Stimulated activated CD4-positive, alpha-beta T cell treated with anti-CD3 and anti-CD28 coated beads, Interleukin-1b, Interleukin-23, amount 100 ng/mL, for 1 hour (primary cell): ENCODE measurements around the gene ATP2A3.

Experiments used
- DNase-seq, 2 donors: peaks; one replicate each; pipeline ENCODE4 v3.0.0-alpha.2; 2020; ENCODE audit warnings: low read depth in 2 of 2

ATP2A3 gene

DNA sequence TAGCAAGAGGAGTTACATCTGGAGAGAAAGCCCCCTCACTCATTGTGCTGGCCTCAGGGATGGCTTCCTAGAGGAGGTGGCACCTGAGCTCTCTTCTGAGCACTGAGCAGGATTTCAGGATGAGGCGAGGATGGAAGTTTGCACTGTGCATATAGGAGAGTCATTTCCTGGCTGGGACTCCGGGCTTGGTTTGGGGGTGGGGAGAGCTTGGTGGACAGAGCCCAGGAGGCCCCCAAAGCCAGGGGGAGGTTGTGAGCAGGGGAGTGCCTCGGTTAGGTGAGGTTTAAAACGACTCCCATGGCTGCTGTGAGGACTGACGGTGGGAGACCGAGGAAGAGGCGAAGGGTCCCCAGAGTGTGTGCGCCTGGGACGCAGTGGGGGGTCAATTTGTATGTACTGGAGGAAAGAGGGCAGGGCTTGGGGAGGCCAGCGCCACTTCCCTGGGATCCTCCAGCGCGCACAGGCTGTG, 72.6 kb downstream of the ATP2A3 start:
- no peak for DNase-seq

DNA sequence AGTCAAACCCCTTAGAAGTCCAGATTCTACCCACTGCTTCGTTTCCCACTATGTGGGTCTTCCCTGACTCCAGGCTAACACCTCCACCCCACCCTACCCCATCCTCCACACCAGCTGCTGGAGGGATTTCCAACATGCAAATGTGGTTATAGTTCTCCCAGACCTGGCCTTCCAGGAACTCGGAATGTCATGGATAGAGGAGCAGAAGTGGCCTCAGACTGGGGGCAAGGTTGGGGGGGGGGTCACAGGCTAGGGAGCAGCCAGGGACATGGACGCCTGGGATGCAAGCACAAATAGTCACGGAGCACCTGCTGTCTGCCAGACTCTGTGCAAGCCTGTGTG, 73.4 kb downstream of the ATP2A3 start:
- DNase-seq = no peak

DNA sequence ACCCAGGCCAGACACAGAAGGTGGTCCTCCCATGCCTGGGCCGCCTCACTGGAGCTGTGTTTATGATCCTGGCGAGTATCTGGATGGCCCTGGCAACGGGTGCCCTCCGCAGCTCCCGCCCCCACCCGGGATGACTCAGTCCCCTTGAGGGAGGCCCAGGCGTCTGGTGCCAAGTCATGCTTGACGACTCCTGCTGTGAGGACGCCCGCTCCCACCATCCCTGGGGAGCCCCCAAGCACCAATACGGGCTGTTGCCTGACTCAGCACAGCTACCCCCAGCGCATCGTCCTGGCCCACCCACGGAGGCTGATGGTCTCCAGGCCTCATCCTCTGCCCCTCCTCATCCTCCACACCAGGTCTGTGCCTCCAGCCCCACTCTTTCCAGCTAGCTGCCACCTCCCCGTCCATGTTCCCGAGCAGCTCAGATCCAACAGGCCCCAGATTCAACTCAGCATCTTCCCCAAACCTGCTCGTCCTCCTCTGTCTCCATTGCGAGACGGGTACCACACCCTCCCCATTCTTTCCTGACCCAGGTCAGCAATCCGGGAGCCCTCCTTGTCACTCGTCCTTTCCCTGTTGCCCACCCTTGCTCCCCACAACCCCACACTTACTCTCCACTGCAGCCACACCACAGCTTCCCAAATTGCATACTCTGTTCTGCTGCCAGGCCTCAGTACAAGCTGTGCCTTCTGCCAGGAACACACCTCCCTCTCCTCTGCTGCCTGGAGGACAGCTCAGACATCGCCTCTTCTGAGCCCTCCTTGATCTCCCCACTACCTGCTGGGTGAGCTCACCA, 74.0 kb downstream of the ATP2A3 start:
- no peak for DNase-seq

DNA sequence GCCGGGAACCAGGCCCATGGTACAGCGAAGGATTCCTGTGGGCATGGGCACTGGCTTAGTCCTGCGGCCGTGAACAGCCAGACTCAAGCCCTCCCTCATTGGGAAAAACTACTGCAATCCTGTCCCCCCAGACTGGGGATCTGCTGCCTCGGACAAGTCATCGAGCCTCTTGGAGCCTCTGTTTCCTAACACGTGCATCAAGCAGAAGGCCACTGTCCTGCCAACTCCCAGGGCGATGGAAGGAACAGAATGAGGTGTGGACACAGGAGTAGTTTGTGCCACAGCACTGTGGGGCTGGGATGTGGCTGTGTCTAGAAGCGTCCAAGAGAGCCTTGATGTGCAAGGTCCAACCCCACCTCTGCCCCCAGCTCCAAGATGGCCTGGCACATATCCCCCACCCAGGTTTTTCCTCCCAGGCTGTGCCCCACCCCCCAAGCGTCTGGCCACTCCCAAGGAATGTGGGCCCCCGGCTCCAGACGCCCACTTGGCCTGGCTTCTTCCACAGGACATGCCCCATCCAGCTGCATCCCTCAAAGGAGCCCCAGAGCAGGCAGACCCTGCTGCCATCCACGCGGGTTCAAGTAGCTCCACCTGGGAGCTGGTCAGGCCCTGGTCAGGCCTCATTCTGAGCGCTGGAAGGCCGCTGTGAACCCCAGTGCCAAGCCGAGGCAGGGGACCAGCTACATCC, 74.8 kb downstream of the ATP2A3 start:
- DNase-seq = no peak

DNA sequence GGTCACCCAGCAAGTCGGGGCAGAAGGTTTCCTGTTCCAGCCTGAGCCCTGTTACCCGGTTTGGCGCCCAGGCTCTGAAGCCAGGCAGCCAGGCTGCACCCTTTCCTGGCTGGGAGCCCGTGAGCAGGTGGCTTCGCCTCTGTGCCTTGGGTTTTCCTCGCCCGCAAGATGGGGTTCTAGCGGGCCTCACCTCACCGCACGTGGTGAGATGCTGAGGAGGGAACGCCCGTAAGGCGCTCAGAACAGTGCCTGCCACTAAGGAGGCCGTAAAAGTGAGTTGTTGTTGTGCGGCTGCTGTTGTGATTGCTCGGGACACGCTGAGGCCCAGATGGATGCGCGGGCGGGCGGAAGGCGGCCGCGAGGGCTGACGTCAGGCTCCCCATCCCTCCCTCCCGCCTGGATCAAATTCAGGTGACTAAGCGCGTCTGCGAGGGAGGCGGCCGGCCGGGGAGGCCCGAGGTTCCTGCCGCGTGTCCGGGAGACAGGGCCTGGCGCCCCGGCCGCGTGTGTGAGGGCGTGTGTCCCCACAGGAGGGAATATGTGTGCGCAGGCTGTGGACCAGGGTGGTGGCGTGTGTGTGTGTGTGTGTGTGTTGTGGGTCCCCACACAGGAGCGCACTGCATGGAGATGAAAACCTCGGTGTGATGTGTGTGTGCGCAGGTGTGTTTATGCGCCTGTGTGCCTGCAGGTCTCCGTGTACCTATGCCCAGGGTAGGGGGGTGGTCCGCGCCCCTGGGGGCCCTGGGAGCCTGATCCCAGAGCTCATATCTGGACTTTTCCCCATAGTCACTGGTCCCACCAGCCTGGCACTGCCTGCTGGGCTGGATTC, 75.7 kb downstream of the ATP2A3 start:
- no peak for DNase-seq

DNA sequence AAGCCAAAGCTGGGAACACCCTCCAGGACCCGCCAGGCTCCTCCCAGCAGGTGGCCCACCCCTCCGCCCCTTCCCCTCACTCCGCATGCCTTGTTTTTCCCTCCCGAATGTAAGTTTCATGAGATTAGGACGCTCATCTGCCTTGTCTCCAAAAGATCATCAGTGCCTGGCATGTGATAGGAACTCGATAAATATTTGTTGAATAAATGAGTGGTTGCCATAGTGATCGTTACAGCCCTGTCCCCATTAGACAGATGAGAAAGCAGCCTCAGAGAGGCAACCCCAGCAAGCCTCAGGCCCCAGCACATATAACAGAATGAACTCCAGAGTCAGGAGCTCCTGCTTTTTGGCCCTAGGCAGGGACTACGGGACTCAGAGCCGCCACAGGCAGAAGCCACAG, 76.4 kb downstream of the ATP2A3 start:
- DNase-seq = no peak

DNA sequence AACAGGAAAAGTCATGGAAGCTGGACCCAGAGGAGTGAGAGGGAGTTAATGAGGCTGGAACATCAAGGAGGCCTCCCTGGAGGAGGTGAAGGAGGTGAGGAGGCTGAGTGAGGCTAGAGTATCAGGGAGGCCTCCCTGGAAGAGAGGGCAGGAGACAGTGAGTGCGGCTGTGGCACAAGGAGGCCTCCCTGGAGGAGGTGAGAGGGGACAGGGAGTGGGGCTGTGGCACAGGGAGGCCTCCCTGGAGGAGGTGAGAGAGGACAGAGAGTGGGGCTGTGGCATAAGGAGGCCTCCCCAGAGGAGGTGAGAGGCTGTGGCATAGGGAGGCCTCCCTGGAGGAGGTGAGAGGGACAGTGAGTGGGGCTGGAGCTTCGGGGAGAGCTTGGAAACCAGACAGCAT, 76.8 kb downstream of the ATP2A3 start:
- DNase-seq = no peak

DNA sequence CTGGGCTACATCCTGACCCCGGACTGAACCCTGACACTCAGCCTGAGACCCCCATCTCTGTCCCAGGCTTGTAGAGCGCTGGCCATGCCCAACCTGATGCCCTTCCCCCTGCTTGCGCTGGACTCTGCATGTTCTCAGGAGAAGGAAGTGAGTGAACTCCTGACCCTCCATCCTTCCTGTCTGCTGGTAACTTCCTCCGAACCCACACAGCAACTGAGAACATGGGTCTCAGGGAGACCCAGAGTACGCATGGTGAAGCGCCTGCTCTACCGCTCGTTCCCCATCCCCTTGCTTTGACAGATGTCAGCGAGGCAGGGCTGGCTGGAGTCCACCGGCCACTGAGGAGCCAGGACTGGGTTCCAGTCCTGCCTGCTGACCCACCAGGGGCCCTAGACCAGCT, 77.5 kb downstream of the ATP2A3 start:
- DNase-seq = no peak

DNA sequence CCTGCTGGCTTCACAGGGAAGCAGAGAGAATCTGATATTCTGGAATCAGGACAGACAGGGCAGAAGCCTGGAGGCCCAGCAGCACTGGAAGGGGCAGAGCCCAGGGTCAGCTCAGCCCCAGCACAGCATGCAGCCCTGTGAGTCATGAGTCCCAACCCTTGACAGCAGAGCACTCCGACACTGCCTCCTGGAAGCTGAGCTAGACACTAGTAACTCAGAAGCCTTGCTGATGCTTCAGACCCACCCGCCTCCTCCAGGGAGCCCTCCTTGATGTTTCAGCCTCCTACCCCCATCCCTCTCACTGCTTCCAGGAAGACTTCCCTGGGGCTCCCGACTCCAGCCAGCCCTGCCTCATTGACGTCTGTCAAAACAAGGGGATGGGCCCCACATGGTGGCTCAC, 78.3 kb downstream of the ATP2A3 start:
- no peak for DNase-seq

DNA sequence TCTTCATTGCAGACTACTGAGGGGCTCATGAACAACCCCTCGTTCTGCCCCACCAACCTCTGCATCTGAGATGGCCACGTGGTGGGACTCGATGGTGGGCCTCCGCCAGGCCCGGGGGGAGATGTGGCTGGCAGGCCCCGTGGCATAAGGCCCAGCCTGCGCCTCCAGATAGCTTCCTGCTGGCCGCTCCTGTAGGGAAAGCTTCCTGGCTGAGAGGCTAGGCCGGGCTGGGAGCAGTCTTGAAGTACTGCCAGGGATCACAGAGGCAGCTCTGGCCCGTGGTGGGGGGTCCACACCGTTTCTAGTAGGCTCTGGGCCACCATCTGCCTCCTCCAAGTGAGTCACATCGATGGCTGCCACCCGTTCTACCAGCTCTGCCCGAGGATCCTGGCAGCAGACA, 79.0 kb downstream of the ATP2A3 start:
- DNase-seq = no peak

DNA sequence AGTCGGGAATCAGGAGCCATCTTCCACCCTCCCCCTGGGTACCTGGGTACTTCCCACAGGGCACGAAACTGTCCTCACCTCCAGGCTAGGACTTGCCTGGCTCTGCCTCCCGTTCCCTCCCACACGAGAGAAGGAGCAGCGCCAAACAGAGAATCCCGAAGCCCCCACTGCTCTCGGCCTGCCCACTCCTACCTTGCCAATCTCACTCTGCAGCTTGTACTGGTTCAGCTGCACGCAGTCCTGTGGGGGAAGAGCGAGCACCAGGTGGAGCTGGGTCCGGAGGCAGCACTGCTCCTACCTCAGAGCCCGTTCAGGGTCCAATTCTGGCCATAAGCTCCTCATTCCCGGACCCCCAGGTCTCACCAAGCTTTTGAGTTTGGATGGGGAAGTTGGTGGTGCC, 80.0 kb downstream of the ATP2A3 start:
- no peak for DNase-seq

DNA sequence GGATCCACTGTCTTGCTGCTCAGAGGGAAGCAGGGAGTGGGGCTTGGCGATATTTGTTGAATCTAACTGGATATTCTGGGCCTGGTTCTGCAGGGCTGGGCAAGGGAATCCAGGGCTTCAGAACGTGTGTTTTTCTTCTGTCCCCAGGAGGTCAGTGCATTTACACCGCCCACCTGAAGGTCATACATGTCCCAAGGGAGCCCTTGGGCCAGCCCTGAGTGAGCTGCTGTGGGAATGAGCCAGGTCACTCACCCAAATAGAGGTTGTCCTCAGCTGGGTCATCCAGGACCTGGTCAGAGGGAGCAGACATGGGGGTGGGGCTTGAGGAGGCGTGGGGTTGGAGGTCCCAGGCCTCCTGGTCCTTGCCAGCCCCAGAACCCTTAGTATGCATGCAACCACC, 82.0 kb downstream of the ATP2A3 start:
- DNase-seq = no peak

DNA sequence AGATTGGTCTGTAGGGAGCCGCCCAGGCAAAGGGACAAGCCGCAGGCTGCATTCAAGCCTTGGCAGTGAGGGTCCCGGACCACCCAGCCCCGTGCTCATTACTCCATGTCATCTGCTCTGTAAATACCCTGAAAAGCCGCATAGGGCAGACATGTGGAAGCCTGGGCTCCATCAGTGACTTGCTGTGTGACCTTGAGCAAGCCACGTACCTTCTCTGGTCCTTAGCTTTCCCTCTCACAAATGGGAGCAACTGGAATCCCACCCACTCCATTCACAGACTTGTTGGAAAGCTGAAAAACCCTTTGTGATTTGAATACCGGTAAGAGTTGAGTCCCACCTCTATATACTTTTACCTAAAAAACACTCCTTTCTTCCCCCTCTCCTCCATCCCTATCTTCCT, 83.3 kb downstream of the ATP2A3 start:
- DNase-seq = no peak

DNA sequence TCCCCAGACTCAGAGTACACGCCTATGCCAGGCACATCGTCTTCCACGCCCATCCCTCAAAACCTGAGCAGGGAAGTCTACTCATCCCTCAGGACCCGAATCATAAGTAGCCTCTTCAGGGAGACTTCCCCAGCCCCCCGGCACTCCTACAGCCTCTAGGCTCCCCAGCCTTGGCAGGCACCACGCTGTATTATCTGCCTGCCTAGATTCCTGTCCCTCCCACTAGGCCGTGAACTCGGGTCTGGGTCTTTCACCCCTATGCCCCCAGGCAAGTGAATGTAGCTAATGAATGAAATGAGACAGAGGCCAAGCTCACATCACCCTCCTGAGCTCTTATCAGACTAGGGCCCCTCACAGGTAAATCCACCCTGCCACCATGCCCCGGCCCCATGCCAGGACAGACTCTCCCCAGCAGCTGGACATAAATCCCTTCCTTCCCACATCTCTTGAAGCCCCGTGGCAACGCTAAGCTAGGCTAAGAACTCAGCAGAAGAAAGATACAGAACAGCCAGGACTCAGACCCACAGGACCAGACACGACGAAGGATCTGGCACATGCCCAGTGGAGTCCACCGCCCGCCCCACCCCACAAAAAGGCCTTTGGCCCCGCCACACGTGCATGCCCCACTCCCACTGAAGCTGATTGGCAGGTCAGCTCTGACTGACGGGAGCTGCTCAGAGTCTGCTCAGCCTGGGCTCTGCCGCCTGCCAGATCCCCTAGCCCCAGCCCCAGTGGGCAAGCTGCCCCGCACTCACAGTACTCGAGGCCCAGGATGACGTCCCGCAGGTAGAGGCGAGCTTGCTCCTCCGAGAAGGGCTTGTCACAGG, 84.4 kb downstream of the ATP2A3 start:
- DNase-seq = no peak

DNA sequence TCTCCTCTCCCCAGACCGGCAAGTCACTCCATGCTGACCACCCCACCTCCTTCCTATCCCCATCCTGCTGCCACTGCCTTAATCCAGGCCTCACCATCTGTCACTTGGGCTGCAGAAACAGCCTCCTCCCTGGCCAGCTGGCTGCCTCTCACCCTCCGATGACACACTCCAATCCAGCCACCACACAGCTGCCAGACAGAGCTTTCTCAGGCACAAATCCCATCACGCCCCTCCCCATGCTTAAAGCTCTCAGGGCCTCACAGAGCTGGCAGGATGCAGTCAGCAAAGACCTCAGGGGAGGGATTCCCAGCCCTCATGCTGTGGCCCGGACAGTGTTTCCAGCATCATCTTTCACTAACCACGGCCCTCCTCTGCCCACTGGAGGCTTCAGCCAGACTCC, 85.1 kb downstream of the ATP2A3 start:
- no peak for DNase-seq

DNA sequence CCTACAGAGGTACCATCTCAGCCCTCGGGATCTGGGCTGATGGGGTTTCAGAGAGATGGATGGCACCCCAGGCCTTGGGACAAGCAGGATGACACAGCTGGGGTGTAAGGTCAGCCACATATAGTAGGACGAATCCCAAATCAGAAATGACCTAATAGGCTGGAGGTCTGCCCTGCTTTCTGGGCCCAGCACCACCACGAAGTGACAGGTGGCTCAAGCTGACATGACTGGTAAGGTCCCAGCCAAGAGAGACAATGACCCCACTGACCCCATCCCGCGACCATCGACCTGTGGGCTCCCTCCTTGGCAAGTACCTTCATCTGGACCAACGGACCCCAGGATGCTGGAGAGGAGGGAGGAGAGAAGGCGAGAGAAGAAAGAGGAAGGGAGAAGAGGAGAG, 87.0 kb downstream of the ATP2A3 start:
- DNase-seq = no peak

DNA sequence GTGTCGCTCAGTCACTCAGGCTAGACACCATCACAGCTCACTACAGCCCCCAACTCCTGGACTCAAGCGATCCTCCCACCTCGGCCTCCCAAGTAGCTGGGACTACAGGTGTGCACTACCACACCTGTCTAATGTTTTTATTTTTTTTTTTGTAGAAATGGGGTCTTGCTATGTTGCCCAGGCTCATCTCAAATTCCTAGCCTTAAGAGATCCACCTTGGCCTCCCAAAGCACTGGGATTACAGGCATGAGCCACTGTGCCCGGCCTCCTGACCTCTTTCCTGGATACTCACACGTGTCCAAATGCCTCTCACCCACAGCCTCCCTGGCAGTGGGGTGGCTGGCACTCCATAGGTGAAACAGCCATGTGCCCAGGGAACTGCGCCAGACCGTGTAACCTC, 88.9 kb downstream of the ATP2A3 start:
- no peak for DNase-seq
